MM.1S (cell line): ENCODE data around the gene PILRA.

Experiments used
- CTCF ChIP-seq: fragments of 300-600 bp; sonication (generic); IDR thresholded peaks from 2 replicates; pipeline ENCODE4 v1.5.1; 2016; ENCODE audit warnings: antibody characterized with exemption, low read length, mixed read lengths
- EZH2 ChIP-seq: fragments of 300-600 bp; sonication (generic); optimal IDR thresholded peaks from 2 replicates; pipeline ENCODE3; 2017; ENCODE audit warnings: low read depth, mild to moderate bottlenecking, antibody characterized with exemption, low read length, mixed read lengths
- EZH2phosphoT487 ChIP-seq: fragments of 300-600 bp; sonication (generic); IDR thresholded peaks from 2 replicates; pipeline ENCODE4 v1.6.1; 2018; ENCODE audit warnings: antibody characterized with exemption, low read length

GRCh38 chr7:100441641-100442535 is 68.6 kb downstream of the PILRA start:
- TF ChIP-seq CTCF (no peak), EZH2 (no peak), EZH2phosphoT487 (no peak)
